ENCODE data around the gene RNU6-8. TPM values are rescaled to one million over a fixed set of nuclear protein-coding genes. Genes with fewer than 3 reads are reported as not detected.

Gene RNU6-8
- total RNA-seq, 1 donor from 2014 or later = not detected

DNA sequence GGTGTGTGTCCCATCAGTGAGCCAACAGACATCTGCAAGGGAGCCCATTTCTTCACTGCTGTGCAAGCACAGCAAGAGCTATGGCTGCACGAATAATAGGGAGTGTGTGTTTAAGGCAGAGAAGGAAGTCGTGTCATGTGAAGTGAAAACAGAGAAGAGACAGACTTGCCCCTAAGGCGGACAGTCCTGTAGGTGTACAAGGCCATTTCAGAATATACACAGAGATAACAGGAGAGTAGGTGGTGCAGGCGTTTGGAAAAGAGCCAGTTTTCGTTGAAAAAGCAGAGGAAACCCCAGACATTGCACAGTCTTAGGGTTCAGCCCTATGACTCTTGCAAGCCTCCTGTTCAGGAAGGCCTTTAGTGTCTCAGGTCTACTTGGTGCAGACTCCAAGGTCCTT lies 46.3 kb upstream of the RNU6-8 start:
- intact Hi-C loops (cut with micrococcal nuclease) = no loop called here
- Histone ChIP-seq H3K4me3 (no peak overlapping the region), H3K27me3 (ENCODE audit: low read depth) (no peaks in the 10 kb centered on the region), H3K4me1 (peaks cover 18% of the 10 kb centered on the region), H3K36me3 (no peaks in the 10 kb centered on the region), H3K9me3 (replicated peaks) (no peaks in the 10 kb centered on the region), H3K27ac (replicated peaks) (no peak overlapping the region)
- TF ChIP-seq, protein P1, sequence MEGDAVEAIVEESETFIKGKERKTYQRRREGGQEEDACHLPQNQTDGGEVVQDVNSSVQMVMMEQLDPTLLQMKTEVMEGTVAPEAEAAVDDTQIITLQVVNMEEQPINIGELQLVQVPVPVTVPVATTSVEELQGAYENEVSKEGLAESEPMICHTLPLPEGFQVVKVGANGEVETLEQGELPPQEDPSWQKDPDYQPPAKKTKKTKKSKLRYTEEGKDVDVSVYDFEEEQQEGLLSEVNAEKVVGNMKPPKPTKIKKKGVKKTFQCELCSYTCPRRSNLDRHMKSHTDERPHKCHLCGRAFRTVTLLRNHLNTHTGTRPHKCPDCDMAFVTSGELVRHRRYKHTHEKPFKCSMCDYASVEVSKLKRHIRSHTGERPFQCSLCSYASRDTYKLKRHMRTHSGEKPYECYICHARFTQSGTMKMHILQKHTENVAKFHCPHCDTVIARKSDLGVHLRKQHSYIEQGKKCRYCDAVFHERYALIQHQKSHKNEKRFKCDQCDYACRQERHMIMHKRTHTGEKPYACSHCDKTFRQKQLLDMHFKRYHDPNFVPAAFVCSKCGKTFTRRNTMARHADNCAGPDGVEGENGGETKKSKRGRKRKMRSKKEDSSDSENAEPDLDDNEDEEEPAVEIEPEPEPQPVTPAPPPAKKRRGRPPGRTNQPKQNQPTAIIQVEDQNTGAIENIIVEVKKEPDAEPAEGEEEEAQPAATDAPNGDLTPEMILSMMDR (IDR thresholded peaks at IDR 0.05; ENCODE audit: borderline replicate concordance) = no peak
- DNase-seq = no peak

DNA sequence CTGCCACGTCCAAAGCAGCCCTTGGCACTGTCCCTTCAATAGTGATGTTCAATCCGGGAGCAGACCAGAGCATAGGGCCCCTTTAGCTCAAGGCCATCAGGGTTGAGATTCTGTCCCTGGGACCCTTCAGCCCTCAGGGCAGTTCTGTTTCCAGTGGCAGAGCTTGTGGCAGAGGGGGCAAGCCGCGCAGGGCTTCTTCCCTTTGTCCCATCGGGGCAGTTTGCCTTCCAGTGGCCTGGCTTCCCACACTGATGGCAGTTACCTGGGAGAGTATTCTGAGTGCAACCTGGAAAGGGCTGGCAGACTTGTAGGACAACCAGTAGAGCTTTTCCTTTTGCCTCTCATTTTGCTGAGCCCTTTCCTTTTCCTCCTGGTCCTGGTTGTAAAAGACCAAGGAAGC lies 43.7 kb upstream of the RNU6-8 start:
- intact Hi-C loops (cut with micrococcal nuclease) = no loop called here
- no peaks in the 10 kb centered on the region for H3K27me3 ChIP-seq (ENCODE audit: low read depth)
- H3K4me3 ChIP-seq = no peak overlapping the region
- H3K36me3 ChIP-seq = no peaks in the 10 kb centered on the region
- no peaks in the 10 kb centered on the region for H3K9me3 ChIP-seq (replicated peaks)
- no peak overlapping the region for H3K27ac ChIP-seq (replicated peaks)
- DNase-seq = no peak
- peaks cover 7% of the 10 kb centered on the region for H3K4me1 ChIP-seq
- TF ChIP-seq, protein P1 (IDR thresholded peaks at IDR 0.05; ENCODE audit: borderline replicate concordance) = no peak

DNA sequence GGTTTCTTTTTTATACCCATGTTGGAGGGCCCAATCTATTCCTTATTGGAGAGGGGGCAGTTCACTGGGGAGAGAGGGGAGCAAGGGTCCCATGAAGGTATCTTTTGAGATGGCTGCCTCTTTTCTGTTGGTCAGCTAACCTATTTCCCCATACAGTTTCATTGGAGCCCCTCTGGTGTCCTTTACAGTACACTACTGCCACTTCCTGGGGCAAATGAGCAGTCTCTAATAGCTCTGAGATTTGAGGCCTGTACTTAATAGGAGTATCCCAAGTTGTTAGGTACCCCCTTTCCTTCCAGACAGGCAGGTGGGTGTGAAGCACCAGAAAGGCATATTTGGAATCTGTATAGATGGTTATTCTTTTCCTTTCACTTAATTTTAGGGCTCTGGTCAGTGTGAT lies 41.3 kb upstream of the RNU6-8 start:
- no peaks in the 10 kb centered on the region for H3K9me3 ChIP-seq (replicated peaks)
- no peaks in the 10 kb centered on the region for H3K36me3 ChIP-seq
- no peaks in the 10 kb centered on the region for H3K27me3 ChIP-seq (ENCODE audit: low read depth)
- no peaks in the 10 kb centered on the region for H3K4me1 ChIP-seq
- DNase-seq = no peak
- intact Hi-C loops (cut with micrococcal nuclease) = no loop called here
- no peak overlapping the region for H3K27ac ChIP-seq (replicated peaks)
- TF ChIP-seq, protein P1 (IDR thresholded peaks at IDR 0.05; ENCODE audit: borderline replicate concordance) = peak; percentile 11
- H3K4me3 ChIP-seq = no peak overlapping the region

DNA sequence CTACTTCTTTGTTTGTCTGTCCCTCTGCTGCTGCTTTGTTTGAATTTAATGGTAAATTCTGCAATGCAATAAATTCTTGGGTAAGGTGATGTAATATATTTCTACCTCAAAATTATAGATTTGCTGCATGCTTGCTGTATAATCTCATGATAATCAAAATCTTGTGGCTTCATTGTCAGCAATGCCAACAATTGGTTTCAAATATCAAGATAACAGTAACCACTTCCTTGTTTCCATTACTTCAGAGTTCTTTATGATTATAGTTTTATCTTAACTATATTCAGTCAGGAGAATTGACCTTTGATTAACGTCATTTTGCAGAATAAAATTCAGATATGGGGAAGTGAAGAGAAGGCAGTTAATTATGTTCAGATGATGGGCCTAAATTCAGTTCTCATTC lies 30.2 kb upstream of the RNU6-8 start:
- intact Hi-C loops (cut with micrococcal nuclease) = no loop called here

DNA sequence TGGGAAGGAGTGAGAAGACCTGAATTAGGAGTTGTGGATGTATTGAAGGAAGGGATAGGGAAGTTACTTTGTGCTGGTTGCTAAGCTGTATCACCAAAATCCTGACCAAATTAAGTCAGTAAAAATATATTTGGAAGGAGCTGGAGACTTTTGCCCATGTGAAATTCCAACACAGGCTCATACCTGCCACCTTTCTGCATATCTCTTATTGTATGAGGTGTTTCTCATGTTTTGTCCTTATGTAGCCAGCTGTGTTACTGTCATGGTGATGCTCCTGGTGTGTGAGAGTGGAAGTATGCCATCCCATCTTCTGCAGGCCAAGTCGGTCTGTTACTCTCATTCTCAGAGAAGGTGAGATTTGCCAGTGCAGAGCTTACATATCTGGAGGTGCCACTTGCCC lies 29.4 kb upstream of the RNU6-8 start:
- no peaks in the 10 kb centered on the region for H3K36me3 ChIP-seq
- H3K27me3 ChIP-seq (ENCODE audit: low read depth) = no peaks in the 10 kb centered on the region
- TF ChIP-seq, protein P1 (IDR thresholded peaks at IDR 0.05; ENCODE audit: borderline replicate concordance) = no peak
- H3K4me3 ChIP-seq = no peak overlapping the region
- peak overlapping the region; percentile 76 for H3K27ac ChIP-seq (replicated peaks)
- peaks cover 31% of the 10 kb centered on the region for H3K4me1 ChIP-seq
- intact Hi-C loops (cut with micrococcal nuclease) = no loop called here
- no peak for DNase-seq
- H3K9me3 ChIP-seq (replicated peaks) = no peaks in the 10 kb centered on the region

More for the DNA sequence above, 30.2 kb upstream of the RNU6-8 start:
- DNase-seq = no peak
- Histone ChIP-seq H3K4me1 (peaks cover 31% of the 10 kb centered on the region), H3K4me3 (no peak overlapping the region), H3K27ac (replicated peaks) (peak overlapping the region; percentile 76), H3K9me3 (replicated peaks) (no peaks in the 10 kb centered on the region), H3K27me3 (ENCODE audit: low read depth) (no peaks in the 10 kb centered on the region), H3K36me3 (no peaks in the 10 kb centered on the region)
- TF ChIP-seq, protein P1 (IDR thresholded peaks at IDR 0.05; ENCODE audit: borderline replicate concordance) = no peak

Data from left ventricle myocardium inferior (tissue), 1 donor.